ENCODE results near the gene RCVRN.

The RCVRN gene

DNA sequence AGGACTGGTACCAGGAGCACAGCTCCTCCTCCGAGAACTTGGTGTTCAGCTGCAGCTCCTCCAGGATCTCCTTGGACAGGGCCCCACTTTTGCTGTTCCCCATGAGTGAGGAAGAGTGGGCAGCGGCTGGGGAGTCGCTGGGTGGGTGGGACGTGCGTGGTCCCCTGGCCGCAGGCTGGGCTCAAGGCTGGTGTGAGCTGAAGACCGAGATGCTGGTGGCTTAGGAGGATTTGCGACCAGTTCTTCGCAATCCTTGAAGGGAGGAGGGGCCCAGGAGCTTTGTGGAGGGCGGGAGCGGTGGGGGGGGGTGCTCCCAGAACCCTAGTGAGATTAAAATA, at the start of gene RCVRN:
RCVRN (minus strand) TSS at position 194 of the 338 bp plus-strand sequence; CDS start at position 103, 91 bp downstream.
- DNase-seq, result no peak
- in situ Hi-C loops (cut with MboI; ENCODE audit: low pct_unique_long_range_greater_than_20kb, low sequenced_read_pairs), result loop anchor here (25.0 kb wide), 1 partner anchor 707 kb away; no protein-coding TSS in a partner anchor

DNA sequence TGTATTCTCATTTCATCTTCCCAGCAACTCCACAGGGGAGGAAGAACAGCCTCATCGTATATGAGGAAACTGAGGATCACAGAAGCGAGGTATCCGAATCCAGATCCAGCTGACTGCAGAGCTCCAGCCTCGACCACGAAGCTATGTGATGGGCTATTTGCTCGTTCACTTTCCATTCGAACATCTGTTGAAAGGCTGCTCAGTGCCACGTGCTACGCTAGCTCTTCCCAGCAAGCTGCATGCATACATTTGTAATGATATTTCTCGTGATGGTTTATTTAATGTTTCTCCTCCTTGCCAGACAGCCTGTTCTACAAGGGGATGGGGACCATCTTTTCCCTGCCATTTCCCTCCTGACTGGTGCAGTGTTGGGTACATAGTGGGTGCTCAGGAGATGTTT, 48.4 kb upstream of the RCVRN start:
- no peak for DNase-seq
- in situ Hi-C loops (cut with MboI; ENCODE audit: low pct_unique_long_range_greater_than_20kb, low sequenced_read_pairs), result no loop called here

DNA sequence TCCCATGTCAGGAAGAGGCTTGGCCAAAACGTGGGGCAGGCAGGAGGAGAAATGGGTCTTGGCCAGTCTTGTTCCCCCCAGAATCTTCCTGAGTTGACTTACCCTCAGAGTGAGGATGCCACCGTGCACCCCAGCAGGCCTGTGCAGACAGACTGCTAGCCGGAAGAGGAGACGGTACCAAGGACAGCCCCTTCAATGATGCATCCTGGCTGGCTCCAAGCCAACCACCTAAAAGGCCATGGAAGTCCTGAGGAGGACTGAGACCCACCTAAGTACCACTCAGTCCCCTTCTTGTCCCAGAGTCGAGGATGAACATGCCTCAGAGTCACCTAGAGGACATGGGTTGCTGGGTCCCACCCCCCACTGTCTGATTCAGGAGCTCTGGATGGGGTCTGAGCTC, 46.7 kb upstream of the RCVRN start:
- in situ Hi-C loops (cut with MboI; ENCODE audit: low pct_unique_long_range_greater_than_20kb, low sequenced_read_pairs), result no loop called here
- no peak for DNase-seq

DNA sequence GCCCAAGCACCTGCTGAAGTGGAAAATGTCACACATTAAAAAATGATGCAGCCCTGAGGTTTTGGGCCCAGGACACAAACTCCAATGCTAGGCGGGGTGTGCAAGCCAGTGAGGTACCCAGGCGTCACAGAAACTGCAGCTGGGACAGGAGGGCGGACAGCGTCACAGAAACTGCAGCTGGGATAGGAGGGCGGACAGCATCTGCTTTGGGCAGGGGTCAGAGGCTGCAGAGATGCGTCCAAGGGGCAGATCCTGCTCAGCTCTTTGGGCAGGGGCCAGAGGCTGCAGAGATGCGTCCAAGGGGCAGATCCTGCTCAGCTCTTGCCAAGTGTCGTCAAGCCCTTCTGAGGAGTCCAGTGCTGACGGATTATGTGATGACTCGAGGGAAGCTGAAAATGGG, 43.9 kb upstream of the RCVRN start:
- in situ Hi-C loops (cut with MboI; ENCODE audit: low pct_unique_long_range_greater_than_20kb, low sequenced_read_pairs), result loop anchor here (25.0 kb wide), 1 partner anchor 413 kb away; the partner anchor contains the start of gene MYH13
- no peak for DNase-seq

DNA sequence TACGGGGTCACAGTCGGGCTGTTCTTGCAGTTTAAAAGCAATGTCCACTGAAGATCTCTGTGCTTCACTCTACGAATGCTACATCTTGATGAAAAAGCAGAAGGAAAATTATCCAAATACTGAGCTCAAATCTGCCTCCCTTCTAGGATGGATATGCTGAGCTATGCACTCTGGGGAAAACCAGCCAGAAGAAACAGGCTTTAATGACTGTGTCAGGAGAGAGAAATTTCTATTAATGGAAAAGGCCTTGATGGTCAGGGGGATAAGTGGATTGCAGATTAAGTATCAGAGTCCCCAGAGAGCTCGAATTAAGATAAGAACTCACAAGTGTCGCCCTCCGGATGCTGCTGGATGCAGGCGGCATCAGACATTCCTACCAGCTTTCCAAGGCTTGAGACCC, 39.6 kb upstream of the RCVRN start:
- in situ Hi-C loops (cut with MboI; ENCODE audit: low pct_unique_long_range_greater_than_20kb, low sequenced_read_pairs), result loop anchor here (25.0 kb wide), 1 partner anchor 418 kb away; the partner anchor contains the start of gene MYH13
- DNase-seq, result no peak

DNA sequence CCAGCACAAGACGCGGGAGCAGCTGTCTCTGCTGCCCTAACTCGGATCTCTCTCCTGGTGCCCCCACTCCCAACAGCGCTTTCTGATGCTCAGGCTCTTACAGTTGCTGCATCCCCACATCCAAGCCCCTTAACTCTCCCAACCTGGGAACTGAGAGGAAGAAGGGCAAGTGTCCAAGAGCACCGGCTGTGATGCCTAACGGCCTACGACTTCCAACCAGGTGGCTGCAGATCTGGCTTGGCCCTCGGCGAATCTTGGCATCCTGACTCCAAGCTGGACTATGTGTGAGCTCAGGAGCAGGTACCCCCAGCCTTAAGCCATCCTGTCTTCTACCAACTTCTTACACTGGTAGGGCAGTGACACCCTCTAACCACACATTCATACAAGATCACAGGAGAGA, 38.3 kb upstream of the RCVRN start:
- DNase-seq, result no peak
- in situ Hi-C loops (cut with MboI; ENCODE audit: low pct_unique_long_range_greater_than_20kb, low sequenced_read_pairs), result loop anchor here (25.0 kb wide), 1 partner anchor 419 kb away; the partner anchor contains the start of gene MYH13

DNA sequence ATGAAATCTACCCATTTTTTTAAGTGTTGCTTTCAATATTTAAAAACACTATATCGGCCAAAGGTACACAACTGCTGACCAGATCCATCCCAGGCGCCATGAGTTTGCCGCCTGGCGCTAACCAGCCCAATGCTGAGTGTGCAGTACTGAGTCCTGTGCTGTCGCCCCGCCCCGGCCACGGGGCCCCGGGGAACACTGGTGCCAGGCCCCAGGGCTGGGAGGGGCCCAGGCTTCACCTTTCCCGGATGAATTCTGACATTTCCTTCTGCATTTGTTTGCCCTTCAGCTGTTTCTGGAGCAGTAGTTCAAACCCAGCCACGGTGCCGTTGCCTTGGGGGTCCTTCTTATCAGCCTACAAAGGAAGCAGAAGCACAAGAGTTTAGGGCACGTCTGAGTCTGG, 37.8 kb upstream of the RCVRN start:
- in situ Hi-C loops (cut with MboI; ENCODE audit: low pct_unique_long_range_greater_than_20kb, low sequenced_read_pairs), result loop anchor here (25.0 kb wide), 1 partner anchor 419 kb away; the partner anchor contains the start of gene MYH13
- no peak for DNase-seq

DNA sequence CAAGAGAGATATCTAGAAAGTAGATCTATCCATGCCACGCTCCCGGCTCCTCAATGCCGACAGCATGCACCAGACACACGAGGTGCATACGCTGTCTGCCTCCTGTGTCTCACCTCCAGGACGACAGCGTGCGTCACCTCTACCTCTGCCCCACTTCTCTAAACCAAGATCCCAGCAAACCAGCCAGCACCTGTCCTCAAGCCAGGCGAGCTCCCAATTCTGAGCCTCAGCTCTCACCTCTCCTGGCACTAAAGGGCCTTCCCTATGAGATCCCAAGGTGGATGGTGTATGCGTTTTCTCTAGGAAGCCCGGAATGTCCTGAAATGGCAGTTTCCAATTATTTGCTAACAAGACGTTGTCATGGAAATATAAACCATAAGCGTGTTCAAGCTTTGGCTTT, 36.2 kb upstream of the RCVRN start:
- DNase-seq, result no peak
- in situ Hi-C loops (cut with MboI; ENCODE audit: low pct_unique_long_range_greater_than_20kb, low sequenced_read_pairs), result loop anchor here (25.0 kb wide), 1 partner anchor 421 kb away; the partner anchor contains the start of gene MYH13

DNA sequence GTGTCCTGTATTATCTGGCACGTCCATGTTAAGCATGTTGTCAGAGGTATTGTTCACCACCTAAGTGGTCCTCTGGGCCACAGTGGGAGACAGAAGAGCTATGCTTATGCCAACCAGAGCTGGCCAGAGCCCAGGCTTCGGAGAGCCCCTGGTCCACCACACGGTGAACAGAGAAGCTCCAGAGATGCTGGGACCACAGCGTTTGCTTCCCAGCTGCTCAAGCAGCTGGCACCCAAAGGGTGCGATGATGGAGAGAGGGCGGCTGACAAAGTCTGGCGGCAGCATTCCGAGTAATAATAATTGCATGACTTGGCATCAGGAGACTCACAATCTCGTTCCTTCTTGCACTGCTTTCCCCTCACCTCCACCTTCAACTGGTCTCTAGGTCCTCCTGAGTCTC, 35.8 kb upstream of the RCVRN start:
- in situ Hi-C loops (cut with MboI; ENCODE audit: low pct_unique_long_range_greater_than_20kb, low sequenced_read_pairs), result loop anchor here (25.0 kb wide), 1 partner anchor 421 kb away; the partner anchor contains the start of gene MYH13
- DNase-seq, result no peak

DNA sequence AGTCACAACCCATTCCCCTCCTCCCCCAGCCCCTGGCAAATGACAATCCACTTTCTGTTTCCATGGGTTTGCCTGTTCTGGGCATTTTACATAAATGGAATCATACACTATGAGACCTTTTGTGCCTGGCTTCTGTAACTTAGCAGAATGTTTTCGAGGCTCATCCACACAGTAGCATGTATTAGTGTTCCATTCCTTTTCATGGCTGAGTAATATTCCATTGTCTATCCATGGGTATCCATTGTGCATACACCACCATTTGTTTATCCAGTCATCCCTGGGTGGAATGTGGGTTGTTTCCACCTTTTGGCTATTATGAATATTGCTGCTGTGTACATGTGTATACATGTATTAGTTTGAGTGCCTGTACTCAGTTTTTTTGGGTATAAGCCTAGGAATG, 33.7 kb upstream of the RCVRN start:
- DNase-seq, result no peak
- in situ Hi-C loops (cut with MboI; ENCODE audit: low pct_unique_long_range_greater_than_20kb, low sequenced_read_pairs), result loop anchor here (25.0 kb wide), 1 partner anchor 424 kb away; the partner anchor contains the start of gene MYH13

DNA sequence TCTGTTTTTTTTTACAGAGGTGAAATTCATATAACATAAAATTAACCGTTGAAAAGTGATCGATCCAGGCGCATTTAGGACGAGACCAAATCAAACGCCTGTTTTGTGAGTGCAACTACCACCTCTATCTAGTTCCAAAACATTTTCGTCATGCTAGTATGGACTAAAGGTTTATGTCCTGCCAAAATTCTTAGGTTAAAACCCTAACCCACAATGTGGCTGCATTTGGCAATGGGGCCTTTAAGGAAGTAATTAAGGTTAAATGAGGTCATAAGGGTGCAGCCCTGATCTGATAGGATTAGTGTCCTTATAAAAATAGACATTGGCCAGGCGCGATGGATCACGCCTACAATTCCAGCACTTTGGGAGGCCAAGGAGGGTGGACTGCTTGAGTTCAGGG, 32.8 kb upstream of the RCVRN start:
- in situ Hi-C loops (cut with MboI; ENCODE audit: low pct_unique_long_range_greater_than_20kb, low sequenced_read_pairs), result loop anchor here (25.0 kb wide), 1 partner anchor 424 kb away; the partner anchor contains the start of gene MYH13
- DNase-seq, result peak; percentile 23

DNA sequence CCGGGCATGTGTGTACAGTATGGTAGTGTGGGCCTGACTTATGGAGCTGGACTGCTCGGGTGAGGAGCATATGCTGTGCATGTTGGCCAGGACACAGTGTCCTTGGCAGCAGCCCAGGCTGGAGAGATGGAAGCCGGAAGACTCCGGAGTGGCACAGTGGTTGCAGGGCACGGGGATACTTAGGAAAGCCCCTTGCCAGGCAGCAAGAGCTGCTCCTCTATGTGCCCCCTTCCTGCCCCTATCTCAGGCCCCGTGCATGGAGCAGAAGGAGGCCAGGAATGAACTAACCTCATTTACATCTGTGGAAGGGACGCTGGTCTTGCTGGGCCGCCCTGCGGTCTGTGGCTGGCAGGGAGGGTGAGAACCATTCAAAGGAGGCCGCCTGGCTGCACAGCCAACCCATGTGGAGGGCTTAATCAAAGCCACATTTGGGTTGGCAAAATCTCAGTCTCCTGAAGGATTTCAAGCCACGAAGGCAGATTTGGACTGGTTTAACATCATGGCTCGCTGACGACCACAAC, 32.2 kb upstream of the RCVRN start:
- in situ Hi-C loops (cut with MboI; ENCODE audit: low pct_unique_long_range_greater_than_20kb, low sequenced_read_pairs), result loop anchor here (25.0 kb wide), 1 partner anchor 425 kb away; the partner anchor contains the start of gene MYH13
- no peak for DNase-seq

DNA sequence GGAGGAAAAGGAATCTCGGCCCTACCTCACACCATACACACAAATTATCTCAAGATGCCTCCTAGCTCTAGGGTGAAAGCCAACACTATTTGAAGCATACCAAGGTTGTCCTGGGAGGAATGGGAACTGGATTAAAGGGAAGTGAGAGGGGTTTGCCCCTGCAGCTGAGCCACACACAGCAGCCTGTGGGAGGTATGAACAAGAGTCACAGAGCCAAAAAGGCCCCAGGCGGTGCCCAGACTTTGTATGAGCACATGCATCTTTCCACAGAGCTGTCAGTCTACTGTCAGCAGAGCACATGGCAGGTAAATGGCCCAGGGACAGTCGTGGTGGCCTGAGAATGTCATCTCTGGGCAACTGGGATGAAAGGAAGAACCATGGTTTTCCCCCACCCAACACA, 31.0 kb upstream of the RCVRN start:
- in situ Hi-C loops (cut with MboI; ENCODE audit: low pct_unique_long_range_greater_than_20kb, low sequenced_read_pairs), result loop anchor here (25.0 kb wide), 1 partner anchor 426 kb away; the partner anchor contains the start of gene MYH13
- no peak for DNase-seq

DNA sequence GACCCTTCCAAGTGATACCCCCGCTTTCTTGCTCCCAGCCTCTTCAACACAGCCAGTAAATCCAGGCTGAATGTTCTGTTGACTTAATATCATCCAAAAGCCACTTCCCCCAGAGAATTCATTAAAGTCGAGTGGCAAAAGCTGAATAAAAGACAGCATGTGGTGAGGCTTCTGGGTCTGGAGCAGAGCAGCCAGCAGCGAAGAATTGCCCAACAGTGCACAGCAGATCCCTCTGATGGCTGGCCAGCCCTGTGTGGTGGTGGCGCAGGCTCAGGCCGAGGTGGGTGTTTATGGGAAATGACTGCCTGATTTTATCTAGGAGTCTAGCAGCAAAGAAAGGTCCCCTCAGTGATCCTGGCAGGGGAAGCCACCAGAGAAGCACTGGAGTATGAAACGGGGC, 30.3 kb upstream of the RCVRN start:
- DNase-seq, result no peak
- in situ Hi-C loops (cut with MboI; ENCODE audit: low pct_unique_long_range_greater_than_20kb, low sequenced_read_pairs), result loop anchor here (25.0 kb wide), 1 partner anchor 427 kb away; the partner anchor contains the start of gene MYH13

DNA sequence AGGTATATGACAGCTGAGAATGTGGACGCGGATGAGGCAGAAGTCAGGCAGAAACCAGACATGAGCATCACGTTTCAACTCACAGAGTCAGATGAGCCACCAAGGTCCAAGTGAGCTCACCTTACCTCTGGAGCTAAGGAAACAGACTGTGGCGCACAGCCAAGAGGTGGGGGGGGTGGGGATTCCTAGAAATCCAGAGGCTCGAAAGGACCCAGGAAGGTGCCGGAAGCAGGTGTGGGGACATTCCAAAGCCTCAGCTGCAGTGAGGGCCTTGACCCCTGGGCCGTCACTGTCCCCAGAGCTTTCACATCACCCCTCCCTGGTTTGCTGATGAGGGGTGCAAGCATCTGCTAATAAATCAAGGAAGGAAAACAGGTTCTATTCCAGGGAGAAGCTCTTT, 29.3 kb upstream of the RCVRN start:
- in situ Hi-C loops (cut with MboI; ENCODE audit: low pct_unique_long_range_greater_than_20kb, low sequenced_read_pairs), result loop anchor here (25.0 kb wide), 1 partner anchor 428 kb away; the partner anchor contains the start of gene MYH13
- DNase-seq, result no peak

DNA sequence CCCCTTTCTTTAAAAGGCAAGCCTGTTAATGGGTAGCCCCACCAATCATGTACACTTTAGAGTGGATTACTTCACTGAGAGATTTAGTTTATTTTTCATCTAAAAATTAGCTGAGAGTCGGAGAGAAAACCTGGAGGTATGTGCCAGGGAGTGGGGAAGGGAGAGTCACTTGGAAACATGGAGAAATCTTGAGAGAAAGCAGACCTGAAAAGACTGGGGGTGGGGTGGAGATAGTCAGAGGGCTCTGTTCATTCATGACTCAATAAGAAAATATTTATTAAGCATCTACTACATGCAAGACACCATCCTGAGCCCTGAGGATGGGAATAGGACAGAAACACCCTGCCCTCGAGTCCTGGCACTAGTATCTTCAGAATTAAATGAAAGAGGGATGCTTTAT, 27.4 kb upstream of the RCVRN start:
- DNase-seq, result no peak
- in situ Hi-C loops (cut with MboI; ENCODE audit: low pct_unique_long_range_greater_than_20kb, low sequenced_read_pairs), result loop anchor here (25.0 kb wide), 1 partner anchor 430 kb away; the partner anchor contains the start of gene MYH13

DNA sequence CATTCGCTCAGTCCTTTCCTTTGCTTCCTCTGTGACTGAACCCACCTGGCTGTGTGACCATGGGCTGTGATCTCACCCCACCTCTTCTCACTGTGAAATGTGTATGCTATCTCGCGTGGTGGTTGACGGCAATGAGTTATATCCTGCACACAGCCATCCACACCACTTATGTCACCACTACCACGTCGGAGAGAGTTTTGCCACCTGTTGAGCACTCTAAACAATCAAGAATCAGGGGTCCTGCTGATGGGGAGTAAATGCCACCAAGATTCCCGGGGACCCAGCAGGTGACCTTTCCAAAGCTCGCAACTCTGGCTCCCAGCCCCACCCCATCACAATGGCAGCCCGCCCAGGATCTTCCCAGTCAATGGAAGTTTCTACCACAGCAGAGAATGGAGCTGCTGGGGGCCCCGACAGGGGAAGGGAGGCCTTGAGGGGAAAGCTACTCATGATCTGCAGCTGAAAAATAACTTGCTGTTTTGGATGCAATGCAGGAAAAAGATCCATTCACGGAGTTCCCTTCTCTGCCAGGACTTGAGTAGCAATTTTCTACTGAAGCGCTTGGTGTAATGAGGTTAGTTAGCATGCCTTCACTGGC, 26.2 kb upstream of the RCVRN start:
- DNase-seq, result no peak
- in situ Hi-C loops (cut with MboI; ENCODE audit: low pct_unique_long_range_greater_than_20kb, low sequenced_read_pairs), result loop anchor here (25.0 kb wide), 1 partner anchor 431 kb away; the partner anchor contains the start of gene MYH13

DNA sequence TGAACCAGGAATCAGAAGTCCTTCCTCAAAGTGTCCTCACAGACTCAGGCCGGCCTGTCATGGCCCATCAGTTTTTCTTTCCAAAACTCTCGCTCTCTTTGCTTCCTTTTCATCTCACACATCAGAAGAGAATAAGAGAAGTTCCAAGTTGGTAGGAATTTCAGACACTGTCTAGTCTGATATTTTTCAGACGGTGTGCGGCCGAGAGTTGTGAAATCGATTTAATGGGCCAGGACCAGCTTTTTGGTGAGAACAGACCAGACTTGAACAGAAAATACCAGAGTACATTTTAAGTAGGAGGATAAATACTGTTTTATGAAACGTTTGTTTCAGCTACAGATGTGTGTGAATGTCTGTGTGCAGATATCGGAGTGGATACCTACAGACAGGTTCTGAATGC, 24.8 kb upstream of the RCVRN start:
- in situ Hi-C loops (cut with MboI; ENCODE audit: low pct_unique_long_range_greater_than_20kb, low sequenced_read_pairs), result loop anchor here (25.0 kb wide), 1 partner anchor 432 kb away; the partner anchor contains the start of gene MYH13
- no peak for DNase-seq

DNA sequence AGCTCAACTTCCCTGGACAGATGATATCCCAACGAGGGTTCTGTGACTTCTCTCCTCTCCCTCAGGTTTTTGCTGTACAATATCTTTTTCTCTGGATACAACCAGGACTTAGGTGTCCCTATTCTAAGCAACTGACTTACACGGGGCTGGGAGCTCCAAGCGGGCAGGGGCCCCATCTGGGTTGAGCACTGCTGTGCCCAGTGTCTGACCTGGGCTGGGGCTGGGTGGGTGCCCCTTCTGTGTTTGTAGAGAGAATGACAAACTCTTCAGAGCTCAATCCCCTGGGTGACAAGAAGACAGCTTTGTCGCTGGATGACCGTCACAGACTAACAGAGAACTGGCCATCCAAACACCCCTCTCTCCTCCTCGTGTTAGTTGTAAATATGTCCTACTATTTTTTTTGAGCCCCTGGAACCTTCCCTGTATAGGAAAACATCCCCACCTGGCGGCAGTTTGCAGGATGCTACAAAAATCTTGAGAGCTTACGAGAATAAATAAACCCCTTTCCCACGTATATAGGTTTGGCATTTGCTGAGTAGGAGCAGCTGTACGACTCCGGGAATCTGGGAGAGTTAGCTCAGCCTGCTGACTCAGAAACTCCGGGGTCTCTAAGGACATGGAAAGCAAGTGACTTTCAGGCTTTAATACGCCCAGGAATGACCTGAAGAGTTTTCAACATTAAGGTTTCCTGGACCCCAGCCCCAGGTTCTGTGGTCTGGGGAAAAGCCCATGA, 23.7 kb upstream of the RCVRN start:
- peak; percentile 41 for DNase-seq
- in situ Hi-C loops (cut with MboI; ENCODE audit: low pct_unique_long_range_greater_than_20kb, low sequenced_read_pairs), result loop anchor here (25.0 kb wide), 1 partner anchor 434 kb away; the partner anchor contains the start of gene MYH13

Measured in KBM-7 (cell line).